KMS-11 (cell line): ENCODE measurements around the gene CMIP.
A peak's percentile ranks its signal among the peaks of the same experiment; 100 is the strongest.

Source experiments
- H2AFZ ChIP-seq: fragments of 200-600 bp; sonication (generic); 2 replicates; pipeline ENCODE4 v1.6.1; 2016; ENCODE audit warnings: antibody characterized with exemption, mixed run types, low read depth
- H3K27ac ChIP-seq: fragments of 200-600 bp; sonication (generic); 2 replicates; pipeline ENCODE4 v1.6.1; 2016; ENCODE audit warnings: mild to moderate bottlenecking, mixed run types
- H3K27me3 ChIP-seq: fragments of 200-600 bp; sonication (generic); 2 replicates; pipeline ENCODE4 v1.6.1; 2017; ENCODE audit warnings: mild to moderate bottlenecking, low read depth, mixed run types, moderate library complexity; ENCODE audit not compliant: insufficient read depth
- H3K36me3 ChIP-seq: fragments of 200-600 bp; sonication (generic); 2 replicates; pipeline ENCODE4 v1.6.1; 2017; ENCODE audit warnings: mild to moderate bottlenecking, mixed run types; ENCODE audit not compliant: insufficient read depth
- H3K4me1 ChIP-seq: fragments of 200-600 bp; sonication (generic); 2 replicates; pipeline ENCODE4 v1.6.1; 2016; ENCODE audit warnings: mild to moderate bottlenecking, low read depth, mixed run types; ENCODE audit not compliant: poor library complexity, severe bottlenecking
- H3K4me2 ChIP-seq: fragments of 200-600 bp; sonication (generic); 2 replicates; pipeline ENCODE4 v1.7.0; 2016; ENCODE audit warnings: mild to moderate bottlenecking, mixed run types
- H3K4me3 ChIP-seq: fragments of 200-600 bp; sonication (generic); IDR thresholded peaks from 2 replicates; pipeline ENCODE4 v1.6.1; 2017; ENCODE audit warnings: low read depth, low read length, mixed read lengths; ENCODE audit not compliant: insufficient read depth
- H3K79me2 ChIP-seq: fragments of 200-600 bp; sonication (generic); 2 replicates; pipeline ENCODE4 v1.6.1; 2016; ENCODE audit warnings: low read depth, mixed run types; ENCODE audit not compliant: insufficient read depth
- H3K9ac ChIP-seq: fragments of 200-600 bp; sonication (generic); 2 replicates; pipeline ENCODE4 v1.6.1; 2016; ENCODE audit warnings: mild to moderate bottlenecking, mixed run types
- H4K20me1 ChIP-seq: fragments of 200-600 bp; sonication (generic); 2 replicates; pipeline ENCODE4 v1.6.1; 2016; ENCODE audit warnings: mild to moderate bottlenecking, mixed run types; ENCODE audit not compliant: insufficient read depth
- CTCF ChIP-seq: fragments of 200-600 bp; sonication (generic); conservative IDR thresholded peaks from 2 replicates; pipeline ENCODE4 v1.6.1; 2017; ENCODE audit warnings: low read depth, mild to moderate bottlenecking, antibody characterized with exemption, low read length, moderate library complexity, mixed read lengths

The CMIP gene

GRCh38 chr16:81733295-81733694 lies 288.7 kb downstream of the CMIP start:
- no peaks in the 10 kb centered on the region for H3K79me2 ChIP-seq
- H2AFZ ChIP-seq, result no peak overlapping the region
- no peak overlapping the region for H3K9ac ChIP-seq
- no peaks in the 10 kb centered on the region for H4K20me1 ChIP-seq
- no peak overlapping the region for H3K4me2 ChIP-seq
- no peak overlapping the region for H3K27ac ChIP-seq
- H3K36me3 ChIP-seq, result no peaks in the 10 kb centered on the region
- H3K4me1 ChIP-seq, result peaks cover 37% of the 10 kb centered on the region
- no peak for TF ChIP-seq CTCF
- no peaks in the 10 kb centered on the region for H3K27me3 ChIP-seq
- no peak overlapping the region for H3K4me3 ChIP-seq

- no peak overlapping the region for H2AFZ ChIP-seq
- no peak overlapping the region for H3K9ac ChIP-seq
- no peaks in the 10 kb centered on the region for H3K79me2 ChIP-seq
- no peak overlapping the region for H3K4me3 ChIP-seq
- no peaks in the 10 kb centered on the region for H3K27me3 ChIP-seq
- H4K20me1 ChIP-seq, result no peaks in the 10 kb centered on the region
- no peak overlapping the region for H3K4me2 ChIP-seq
- no peaks in the 10 kb centered on the region for H3K36me3 ChIP-seq
- H3K4me1 ChIP-seq, result peaks cover 35% of the 10 kb centered on the region
- TF ChIP-seq CTCF, result no peak
- no peak overlapping the region for H3K27ac ChIP-seq
Measured at GRCh38 chr16:81734632-81735434, 290.2 kb downstream of the CMIP start.

GRCh38 chr16:81737885-81738536 lies 293.4 kb downstream of the CMIP start:
- Histone ChIP-seq H2AFZ (peak overlapping the region; percentile 84), H3K27ac (peak overlapping the region; percentile 43), H3K4me1 (peaks cover 36% of the 10 kb centered on the region), H3K9ac (no peak overlapping the region; the same call in 1 of the 2 replicates), H4K20me1 (no peaks in the 10 kb centered on the region), H3K4me3 (no peak overlapping the region), H3K4me2 (peak overlapping the region; percentile 80), H3K79me2 (no peaks in the 10 kb centered on the region), H3K36me3 (no peaks in the 10 kb centered on the region), H3K27me3 (no peaks in the 10 kb centered on the region)
- TF ChIP-seq CTCF, result peak; percentile 88

GRCh38 chr16:81738783-81739496 lies 294.3 kb downstream of the CMIP start:
- Histone ChIP-seq H3K27me3 (no peaks in the 10 kb centered on the region), H3K4me3 (no peak overlapping the region), H3K27ac (no peak overlapping the region), H4K20me1 (no peaks in the 10 kb centered on the region), H3K36me3 (no peaks in the 10 kb centered on the region), H3K79me2 (no peaks in the 10 kb centered on the region), H3K4me2 (no peak overlapping the region; the same call in 1 of the 2 replicates), H3K9ac (no peak overlapping the region), H3K4me1 (peaks cover 36% of the 10 kb centered on the region), H2AFZ (peak overlapping the region; percentile 84; the same call in 1 of the 2 replicates)
- TF ChIP-seq CTCF, result no peak
